Keratinocyte (primary cell): ENCODE measurements around the gene CAPN14. TPM values are rescaled to one million over a fixed set of nuclear protein-coding genes. Genes with fewer than 3 reads are reported as not detected.

ENCODE experiments used
- DNase-seq: peaks from one replicate; pipeline ENCODE4 v3.0.0-alpha.2; 2011; ENCODE audit warnings: low read depth, missing footprints, low spot score
- FAIRE-seq: peaks from 2 replicates; lab custom pipeline; 2011; peaks lifted over from hg19 to GRCh38; lab: Jason Lieb, UNC
- H2AFZ ChIP-seq: 2 replicates; pipeline ENCODE4 v1.6.0; 2012; ENCODE audit warnings: low read length, control low read depth, inconsistent platforms; ENCODE audit not compliant: control insufficient read depth
- H3K27ac ChIP-seq: 2 replicates; pipeline ENCODE4 v1.5.1; 2011; ENCODE audit warnings: low read length; ENCODE audit not compliant: control insufficient read depth, insufficient read depth
- H3K27me3 ChIP-seq: 3 replicates; pipeline ENCODE4 v1.6.0; 2011; ENCODE audit warnings: low read length; ENCODE audit not compliant: control insufficient read depth, insufficient read depth; ENCODE audit errors: extremely low read depth
- H3K36me3 ChIP-seq, 2 experiments: 2 replicates in 1 of 2; 3 replicates in 1 of 2; pipeline ENCODE4 v1.5.1; 2011; ENCODE audit warnings: low read length in 2 of 2, mild to moderate bottlenecking in 1 of 2; ENCODE audit not compliant: control insufficient read depth in 2 of 2, insufficient read depth in 2 of 2; ENCODE audit errors: extremely low read depth in 1 of 2
- H3K4me1 ChIP-seq: 3 replicates; pipeline ENCODE4 v1.5.1; 2011; ENCODE audit warnings: low read length; ENCODE audit not compliant: control insufficient read depth, insufficient read depth; ENCODE audit errors: extremely low read depth
- H3K4me2 ChIP-seq: 3 replicates; pipeline ENCODE4 v1.6.0; 2011; ENCODE audit warnings: low read depth, low read length; ENCODE audit not compliant: control insufficient read depth, insufficient read depth; ENCODE audit errors: extremely low read depth
- H3K4me3 ChIP-seq, 3 experiments: fragments of 200-600 bp in 1 of 3; sonication (generic) in 1 of 3; 2 replicates in 2 of 3; 3 replicates in 1 of 3; pipeline ENCODE4 v1.5.1; 2011 to 2016; ENCODE audit warnings: low read length in 3 of 3, mild to moderate bottlenecking in 3 of 3, control low read depth in 2 of 3, inconsistent platforms in 1 of 3, low read depth in 1 of 3, mixed read lengths in 1 of 3, mixed run types in 1 of 3, moderate library complexity in 1 of 3; ENCODE audit not compliant: control insufficient read depth in 2 of 3, insufficient read depth in 2 of 3; ENCODE audit errors: extremely low read depth in 1 of 3
- H3K79me2 ChIP-seq: 2 replicates; pipeline ENCODE4 v1.6.0; 2012; ENCODE audit warnings: low read length; ENCODE audit not compliant: control insufficient read depth, insufficient read depth
- H3K9ac ChIP-seq: 3 replicates; pipeline ENCODE4 v1.6.0; 2011; ENCODE audit warnings: low read length; ENCODE audit not compliant: control insufficient read depth, insufficient read depth; ENCODE audit errors: extremely low read depth
- H3K9me1 ChIP-seq: 3 replicates; pipeline ENCODE4 v1.6.0; 2011; ENCODE audit warnings: low read length; ENCODE audit not compliant: control insufficient read depth, insufficient read depth; ENCODE audit errors: extremely low read depth
- H3K9me3 ChIP-seq: 2 replicates; pipeline ENCODE4 v1.5.1; 2012; ENCODE audit warnings: low read depth, low read length; ENCODE audit not compliant: control insufficient read depth
- H4K20me1 ChIP-seq: 3 replicates; pipeline ENCODE4 v1.6.0; 2011; ENCODE audit warnings: low read length; ENCODE audit not compliant: control insufficient read depth, insufficient read depth; ENCODE audit errors: extremely low read depth
- CTCF ChIP-seq, 3 experiments: IDR thresholded peaks in 1 of 3; conservative IDR thresholded peaks in 1 of 3; optimal IDR thresholded peaks in 1 of 3; 2 replicates in 2 of 3; 3 replicates in 1 of 3; pipeline versions ENCODE3 to v1.5.1; 2011; ENCODE audit warnings: low read length in 3 of 3, mild to moderate bottlenecking in 3 of 3, moderate library complexity in 2 of 3, control low read depth in 1 of 3, inconsistent platforms in 1 of 3; ENCODE audit not compliant: insufficient read depth in 2 of 3; ENCODE audit errors: extremely low read depth in 1 of 3
- EZH2 ChIP-seq: IDR thresholded peaks from one replicate; pipeline ENCODE4 v1.6.1; 2012; ENCODE audit warnings: inconsistent platforms, mild to moderate bottlenecking, low read length, moderate library complexity
- dilution Hi-C: fragments of 300-500 bp; cut with MboI; formaldehyde crosslinking; loops from one replicate; pipeline ENCODE4 v1.7.0; 2020; ENCODE audit warnings: low sequenced_read_pairs; ENCODE audit not compliant: extremely low pct_ligation_motif_present
- polyA plus RNA-seq, 5 experiments: library from polyadenylated mRNA; depleted of rRNA in 3 of 5; stranded (reverse) in 3 of 5; stranded (forward) in 1 of 5; unstranded in 1 of 5; fragments of >200 nt; gene quantifications; 1 replicate in 1 of 5; 2 replicates in 3 of 5; 3 replicates in 1 of 5; pipeline versions ENCODE4 v1.2.1 to v1.2.3, GENCODE V29; 2011 to 2012; ENCODE audit warnings: missing spikeins in 2 of 5, low read depth in 1 of 5, low replicate concordance in 1 of 5

Gene CAPN14
- polyA plus RNA-seq, 1 donor (not counting 4 experiments of a cell fraction or from before 2014, with no cell fraction given) = 1.1 TPM

GRCh38 chr2:31200972-31201371, 16.3 kb downstream of the CAPN14 start:
- H3K27ac ChIP-seq = no peak overlapping the region
- no peaks in the 10 kb centered on the region for H3K9me3 ChIP-seq
- no peak for TF ChIP-seq EZH2
- no peak for TF ChIP-seq CTCF (optimal IDR thresholded peaks at IDR 0.05 in 1 of 3, IDR thresholded peaks at IDR 0.05 in 1 of 3, conservative IDR thresholded peaks at IDR 0.05 in 1 of 3; ENCODE audit: extremely low read depth in 1 of 3, insufficient read depth in 2 of 3, low read length in 3 of 3)
- peaks cover 15% of the 10 kb centered on the region for H3K4me1 ChIP-seq
- no peaks in the 10 kb centered on the region for H3K79me2 ChIP-seq
- no peak for FAIRE-seq
- no peak overlapping the region for H3K4me3 ChIP-seq
- no peak overlapping the region for H2AFZ ChIP-seq
- dilution Hi-C loops = no loop called here
- no peaks in the 10 kb centered on the region for H3K27me3 ChIP-seq
- H3K9me1 ChIP-seq = no peaks in the 10 kb centered on the region
- no peaks in the 10 kb centered on the region for H4K20me1 ChIP-seq
- no peaks in the 10 kb centered on the region for H3K36me3 ChIP-seq
- H3K4me2 ChIP-seq = no peak overlapping the region
- H3K9ac ChIP-seq = no peak overlapping the region
- no peak for DNase-seq

- Histone ChIP-seq H3K4me2 (no peak overlapping the region), H3K36me3 (no peaks in the 10 kb centered on the region), H3K79me2 (no peaks in the 10 kb centered on the region), H3K27me3 (no peaks in the 10 kb centered on the region), H2AFZ (no peak overlapping the region), H4K20me1 (no peaks in the 10 kb centered on the region), H3K9me3 (no peaks in the 10 kb centered on the region), H3K4me3 (no peak overlapping the region), H3K9ac (no peak overlapping the region), H3K27ac (no peak overlapping the region), H3K4me1 (peaks cover 15% of the 10 kb centered on the region), H3K9me1 (no peaks in the 10 kb centered on the region)
- TF ChIP-seq EZH2 (no peak), CTCF (optimal IDR thresholded peaks at IDR 0.05 in 1 of 3, IDR thresholded peaks at IDR 0.05 in 1 of 3, conservative IDR thresholded peaks at IDR 0.05 in 1 of 3; ENCODE audit: extremely low read depth in 1 of 3, insufficient read depth in 2 of 3, low read length in 3 of 3) (no peak)
- FAIRE-seq = no peak
- dilution Hi-C loops = no loop called here
- no peak for DNase-seq
These were observed 18.1 kb downstream of the CAPN14 start for GRCh38 chr2:31199206-31199605.
